Neural cell (in vitro differentiated cells): ENCODE results near the gene UQCRFS1.

ENCODE experiments used
- CTCF ChIP-seq: fragments of 450-650 bp; IDR thresholded peaks from 2 replicates; pipeline ENCODE4 v1.5.1; 2014; ENCODE audit warnings: antibody characterized with exemption, mild to moderate bottlenecking, moderate library complexity; ENCODE audit not compliant: poor library complexity, severe bottlenecking
- EP300 ChIP-seq: fragments of 450-650 bp; conservative IDR thresholded peaks from 2 replicates; pipeline ENCODE4 v1.6.1; 2014; ENCODE audit warnings: antibody characterized with exemption, mild to moderate bottlenecking, moderate library complexity; ENCODE audit not compliant: poor library complexity, severe bottlenecking
- POLR2AphosphoS5 ChIP-seq: IDR thresholded peaks from 2 replicates; pipeline ENCODE4 v1.6.1; 2012

GRCh38 chr19:29256516-29256915 is 43.6 kb upstream of the UQCRFS1 start:
- no peak for TF ChIP-seq CTCF
- TF ChIP-seq EP300 = no peak
- TF ChIP-seq POLR2AphosphoS5 = no peak
